Measurements from ENCODE around the gene MAP1A. TPM values are rescaled to one million over a fixed set of nuclear protein-coding genes. Genes with fewer than 3 reads are reported as not detected.
"Not testable (repeated sequence)": the region's sequence is repeated elsewhere in the genome, so short reads cannot be mapped to it uniquely, and the experiment has no call there.

The MAP1A gene
- total RNA-seq, 1 donor from 2014 or later = 332 TPM

- no peak for DNase-seq (ENCODE audit: low read depth)
These were observed 11.2 kb downstream of the MAP1A start for GRCh38 chr15:43528542-43529007.

- DNase-seq (ENCODE audit: low read depth) = no peak
These were observed 11.7 kb downstream of the MAP1A start for GRCh38 chr15:43529141-43529540.

DNA sequence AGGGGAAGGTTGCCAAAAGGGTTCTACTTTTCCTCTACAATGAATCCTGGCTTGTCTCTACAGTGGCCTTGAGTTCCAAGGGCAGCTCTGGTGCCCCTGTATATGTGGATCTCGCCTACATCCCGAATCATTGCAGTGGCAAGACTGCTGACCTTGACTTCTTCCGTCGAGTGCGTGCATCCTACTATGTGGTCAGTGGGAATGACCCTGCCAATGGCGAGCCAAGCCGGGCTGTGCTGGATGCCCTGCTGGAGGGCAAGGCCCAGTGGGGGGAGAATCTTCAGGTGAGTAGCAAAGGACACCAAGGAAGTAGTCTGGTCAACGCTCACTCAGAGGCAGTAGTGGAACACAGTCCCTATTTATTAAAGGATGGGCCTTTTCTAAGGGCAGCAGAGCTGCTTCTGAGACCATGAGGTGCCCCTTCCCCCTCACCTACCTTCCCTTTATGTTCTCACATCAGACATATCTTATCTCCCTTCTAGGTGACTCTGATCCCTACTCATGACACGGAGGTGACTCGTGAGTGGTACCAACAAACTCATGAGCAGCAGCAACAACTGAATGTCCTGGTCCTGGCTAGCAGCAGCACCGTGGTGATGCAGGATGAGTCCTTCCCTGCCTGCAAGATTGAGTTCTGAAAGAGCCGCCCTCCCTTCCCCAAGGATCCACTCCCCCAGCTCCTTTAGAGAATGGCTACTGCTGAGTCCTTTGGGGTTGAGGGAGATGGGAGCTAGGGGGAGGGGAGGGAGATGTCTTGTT lies 12.4 kb downstream of the MAP1A start:
- DNase-seq (ENCODE audit: low read depth) = no peak

GRCh38 chr15:43531018-43531670 lies 13.7 kb downstream of the MAP1A start:
- peak; percentile 60 for DNase-seq (ENCODE audit: low read depth)

GRCh38 chr15:43532826-43533225 lies 15.4 kb downstream of the MAP1A start:
- peak; percentile 25 for DNase-seq (ENCODE audit: low read depth)

GRCh38 chr15:43534897-43535296 lies 17.5 kb downstream of the MAP1A start:
- peak; percentile 9 for DNase-seq (ENCODE audit: low read depth)

- DNase-seq (ENCODE audit: low read depth) = no peak
These were observed 20.7 kb downstream of the MAP1A start for GRCh38 chr15:43538091-43538490.

- no peak for DNase-seq (ENCODE audit: low read depth)
These were observed 24.4 kb downstream of the MAP1A start for GRCh38 chr15:43541785-43542184.

- no peak for DNase-seq (ENCODE audit: low read depth)
These were observed 26.9 kb downstream of the MAP1A start for GRCh38 chr15:43544266-43544665.

DNA sequence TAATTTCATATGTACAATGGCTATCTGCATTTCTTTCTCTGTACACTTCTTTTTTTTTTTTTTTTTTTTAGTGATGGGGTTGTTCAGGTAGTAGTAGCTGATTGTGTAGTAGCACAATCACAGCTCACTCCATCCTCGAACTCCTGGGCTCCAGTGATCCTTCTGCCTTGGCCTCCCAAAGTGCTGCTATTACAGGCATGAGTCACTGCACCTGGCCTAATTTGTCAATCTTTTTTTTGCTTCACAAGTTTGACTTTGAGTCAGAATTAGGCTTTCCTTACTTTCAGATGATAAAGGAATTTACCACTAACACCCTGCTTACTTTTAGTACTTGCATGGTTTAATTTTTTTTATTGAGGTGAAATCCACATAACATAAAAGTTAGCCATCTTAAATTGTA lies 28.0 kb downstream of the MAP1A start:
- DNase-seq (ENCODE audit: low read depth) = no peak

DNA sequence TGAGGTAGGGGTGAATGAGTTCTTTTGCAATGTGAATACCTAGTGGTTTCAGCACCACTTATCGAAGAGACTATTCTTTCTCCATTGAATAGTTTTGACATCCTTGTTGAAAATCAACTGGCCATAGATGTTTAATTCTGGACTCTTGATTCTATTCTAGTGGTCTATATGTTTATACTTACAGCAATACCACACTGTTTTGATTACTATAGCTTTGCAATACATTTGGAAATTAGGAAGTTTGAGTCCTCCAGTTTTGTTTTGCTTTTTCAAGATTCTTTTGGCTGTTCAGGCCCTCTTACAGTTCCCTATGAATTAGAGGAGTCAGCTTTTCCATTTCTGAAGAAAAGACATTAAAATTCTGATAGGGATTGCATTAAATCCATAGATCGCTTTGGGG lies 30.1 kb downstream of the MAP1A start:
- no peak for DNase-seq (ENCODE audit: low read depth)

- DNase-seq (ENCODE audit: low read depth) = peak; percentile 17
These were observed 33.3 kb downstream of the MAP1A start for GRCh38 chr15:43550527-43551363.

DNA sequence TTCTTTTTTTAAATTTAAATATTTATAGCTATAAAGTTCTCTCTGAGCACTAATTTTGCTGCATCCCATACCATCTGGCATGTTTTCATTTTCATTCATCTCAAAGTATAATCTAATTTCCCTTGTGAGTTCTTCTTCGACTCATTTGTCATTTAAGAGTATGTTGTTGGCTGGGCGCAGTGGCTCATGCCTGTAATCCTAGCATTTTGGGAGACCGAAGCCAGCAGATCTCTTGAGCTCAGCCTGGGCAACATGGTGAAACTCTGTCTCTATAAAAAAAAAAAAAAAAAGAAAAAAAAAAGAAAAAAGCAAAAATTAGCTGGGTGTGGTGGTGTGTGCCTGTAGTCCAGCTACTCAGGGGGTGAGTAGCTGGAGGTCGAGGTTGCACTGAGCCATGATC lies 34.8 kb downstream of the MAP1A start:
- no peak for DNase-seq (ENCODE audit: low read depth)

DNA sequence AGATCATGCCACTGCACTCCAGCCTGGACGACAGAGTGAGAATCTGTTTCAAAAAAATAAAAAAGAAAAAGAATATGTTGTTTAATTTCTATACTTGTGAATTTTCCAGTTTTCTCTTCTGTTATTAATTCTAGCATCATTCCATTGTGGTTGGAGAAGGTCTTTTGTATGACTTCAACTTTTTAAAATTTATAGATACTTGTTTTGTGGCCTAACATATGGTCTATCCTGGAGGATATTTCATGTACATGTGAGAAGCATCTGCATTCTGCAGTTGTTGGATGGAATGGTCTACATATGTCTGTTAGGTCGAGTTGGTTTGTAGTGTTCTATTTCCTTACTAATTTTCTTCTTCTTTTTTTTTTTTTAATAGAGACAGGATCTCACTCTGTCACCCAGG lies 35.6 kb downstream of the MAP1A start:
- DNase-seq (ENCODE audit: low read depth) = no peak

DNA sequence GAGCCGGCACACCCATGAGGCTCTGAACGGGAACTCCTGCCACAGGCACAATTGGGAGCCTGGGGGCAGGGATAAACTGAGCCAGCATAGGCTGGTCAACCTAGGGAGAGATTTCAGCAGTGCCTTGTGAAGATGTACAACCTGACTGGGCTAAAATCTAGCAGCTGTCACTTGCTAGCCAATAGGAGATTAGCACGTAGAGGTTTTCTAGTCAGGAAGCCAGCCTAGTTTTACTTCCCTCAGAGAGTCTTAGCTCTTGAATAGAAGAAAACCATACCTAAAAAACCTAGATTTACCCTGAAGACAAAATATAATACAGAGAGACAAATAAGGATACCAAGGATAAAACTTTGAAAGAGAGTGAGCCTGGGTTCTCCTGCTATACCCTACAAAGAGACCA lies 45.3 kb downstream of the MAP1A start:
- not testable (repeated sequence) for DNase-seq (ENCODE audit: low read depth)

GRCh38 chr15:43563793-43564192 lies 46.4 kb downstream of the MAP1A start:
- not testable (repeated sequence) for DNase-seq (ENCODE audit: low read depth)

- not testable (repeated sequence) for DNase-seq (ENCODE audit: low read depth)
These were observed 49.2 kb downstream of the MAP1A start for GRCh38 chr15:43566615-43567014.

DNA sequence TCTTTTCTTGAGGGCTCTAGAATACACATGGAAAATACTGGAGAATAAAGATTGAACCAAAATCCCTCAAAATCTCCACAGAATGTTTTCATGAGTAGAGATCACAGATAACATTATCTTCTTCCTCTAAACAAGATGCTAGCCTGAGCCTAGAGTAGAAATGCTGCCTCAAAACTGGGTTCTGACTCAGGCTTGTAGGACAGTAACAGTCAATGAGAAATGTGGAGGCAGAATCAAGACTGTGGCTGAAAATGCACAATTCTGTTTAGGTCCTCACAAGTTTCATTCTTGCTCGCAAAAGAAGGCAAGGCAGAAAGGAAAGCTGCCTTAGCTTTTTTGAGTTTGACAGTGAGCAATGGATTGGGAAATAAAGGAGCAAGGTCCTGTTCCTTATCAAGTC lies 57.2 kb downstream of the MAP1A start:
- DNase-seq (ENCODE audit: low read depth) = not testable (repeated sequence)

All from myocyte (in vitro differentiated cells).